HEK293 (cell line): ENCODE results near the gene RHOT2.
A peak's percentile ranks its signal among the peaks of the same experiment; 100 is the strongest.

ENCODE experiments used
- BCL11A ChIP-seq: fragments of 450-650 bp; formaldehyde crosslinking; IDR thresholded peaks from 2 replicates; pipeline ENCODE4 v1.5.1; 2016; ENCODE audit warnings: low read depth, missing biosample characterization, missing genetic modification characterization
- ELK4 ChIP-seq: IDR thresholded peaks from 2 replicates; pipeline ENCODE4 v1.6.1; 2011; ENCODE audit warnings: mild to moderate bottlenecking, low read depth, low read length, borderline replicate concordance
- KLF9 ChIP-seq: fragments of 450-650 bp; formaldehyde crosslinking; IDR thresholded peaks from 2 replicates; pipeline ENCODE4 v1.5.1; 2016; ENCODE audit warnings: missing biosample characterization, missing genetic modification characterization, low read depth
- REPIN1 ChIP-seq: fragments of 450-650 bp; formaldehyde crosslinking; IDR thresholded peaks from 2 replicates; pipeline ENCODE4 v1.5.1; 2017; ENCODE audit warnings: missing biosample characterization, missing genetic modification characterization, low read depth
- SCRT2 ChIP-seq: fragments of 450-650 bp; formaldehyde crosslinking; IDR thresholded peaks from 2 replicates; pipeline ENCODE4 v1.5.1; 2016; ENCODE audit warnings: missing biosample characterization, missing genetic modification characterization
- SP2 ChIP-seq: fragments of 450-650 bp; formaldehyde crosslinking; IDR thresholded peaks from 2 replicates; pipeline ENCODE4 v1.5.1; 2016; ENCODE audit warnings: missing biosample characterization, missing genetic modification characterization
- SP3 ChIP-seq: fragments of 450-650 bp; formaldehyde crosslinking; IDR thresholded peaks from 2 replicates; pipeline ENCODE4 v1.5.1; 2016; ENCODE audit warnings: missing biosample characterization, missing genetic modification characterization
- SP7 ChIP-seq: fragments of 450-650 bp; formaldehyde crosslinking; IDR thresholded peaks from 2 replicates; pipeline ENCODE4 v1.5.1; 2016; ENCODE audit warnings: missing biosample characterization, missing genetic modification characterization
- TRIM28 ChIP-seq: IDR thresholded peaks from 2 replicates; pipeline ENCODE4 v1.6.1; 2011; ENCODE audit warnings: low read length, control low read depth, borderline replicate concordance
- YY1 ChIP-seq: fragments of 450-650 bp; formaldehyde crosslinking; IDR thresholded peaks from 2 replicates; pipeline ENCODE4 v1.5.1; 2018; ENCODE audit warnings: missing biosample characterization, missing genetic modification characterization
- ZBTB10 ChIP-seq: fragments of 450-650 bp; formaldehyde crosslinking; IDR thresholded peaks from 2 replicates; pipeline ENCODE4 v1.5.1; 2016; ENCODE audit warnings: missing biosample characterization, missing genetic modification characterization
- ZBTB20 ChIP-seq: fragments of 450-650 bp; formaldehyde crosslinking; IDR thresholded peaks from 2 replicates; pipeline ENCODE4 v1.5.1; 2016; ENCODE audit warnings: missing biosample characterization, missing genetic modification characterization
- ZBTB21 ChIP-seq: fragments of 450-650 bp; formaldehyde crosslinking; IDR thresholded peaks from 2 replicates; pipeline ENCODE4 v1.5.1; 2017; ENCODE audit warnings: missing biosample characterization, missing genetic modification characterization
- ZBTB8A ChIP-seq: fragments of 450-650 bp; formaldehyde crosslinking; IDR thresholded peaks from 2 replicates; pipeline ENCODE4 v1.5.1; 2016; ENCODE audit warnings: missing biosample characterization, missing genetic modification characterization
- ZNF121 ChIP-seq: fragments of 450-650 bp; formaldehyde crosslinking; IDR thresholded peaks from 2 replicates; pipeline ENCODE4 v1.5.1; 2016; ENCODE audit warnings: missing biosample characterization, missing genetic modification characterization
- ZNF157 ChIP-seq: fragments of 450-650 bp; formaldehyde crosslinking; IDR thresholded peaks from 2 replicates; pipeline ENCODE4 v1.5.1; 2016; ENCODE audit warnings: missing biosample characterization, missing genetic modification characterization
- ZNF221 ChIP-seq: fragments of 450-650 bp; formaldehyde crosslinking; IDR thresholded peaks from 2 replicates; pipeline ENCODE4 v1.5.1; 2017; ENCODE audit warnings: missing biosample characterization, missing genetic modification characterization, borderline replicate concordance
- ZNF302 ChIP-seq: fragments of 450-650 bp; formaldehyde crosslinking; IDR thresholded peaks from 2 replicates; pipeline ENCODE4 v1.5.1; 2016; ENCODE audit warnings: missing biosample characterization, missing genetic modification characterization, low read depth
- ZNF335 ChIP-seq: fragments of 450-650 bp; formaldehyde crosslinking; conservative IDR thresholded peaks from 2 replicates; pipeline ENCODE4 v1.5.1; 2016; ENCODE audit warnings: missing biosample characterization, missing genetic modification characterization
- ZNF354C ChIP-seq: fragments of 450-650 bp; formaldehyde crosslinking; IDR thresholded peaks from 2 replicates; pipeline ENCODE4 v1.5.1; 2016; ENCODE audit warnings: missing biosample characterization, missing genetic modification characterization, low read depth, borderline replicate concordance
- ZNF391 ChIP-seq: fragments of 450-650 bp; formaldehyde crosslinking; IDR thresholded peaks from 2 replicates; pipeline ENCODE4 v1.5.1; 2016; ENCODE audit warnings: low read depth, missing biosample characterization, missing genetic modification characterization, borderline replicate concordance
- ZNF394 ChIP-seq: fragments of 450-650 bp; formaldehyde crosslinking; IDR thresholded peaks from 2 replicates; pipeline ENCODE4 v1.5.1; 2016; ENCODE audit warnings: missing biosample characterization, missing genetic modification characterization, mild to moderate bottlenecking, moderate library complexity, borderline replicate concordance
- ZNF416 ChIP-seq: fragments of 450-650 bp; formaldehyde crosslinking; IDR thresholded peaks from 2 replicates; pipeline ENCODE4 v1.5.1; 2016; ENCODE audit warnings: missing biosample characterization, missing genetic modification characterization
- ZNF529 ChIP-seq: fragments of 450-650 bp; formaldehyde crosslinking; IDR thresholded peaks from 2 replicates; pipeline ENCODE4 v1.5.1; 2017; ENCODE audit warnings: missing genetic modification characterization, missing biosample characterization; ENCODE audit not compliant: insufficient replicate concordance
- ZNF558 ChIP-seq: fragments of 450-650 bp; formaldehyde crosslinking; IDR thresholded peaks from 2 replicates; pipeline ENCODE4 v1.5.1; 2016; ENCODE audit warnings: missing biosample characterization, missing genetic modification characterization
- ZNF561 ChIP-seq: fragments of 450-650 bp; IDR thresholded peaks from 2 replicates; pipeline ENCODE4 v1.5.1; 2018; ENCODE audit warnings: missing biosample characterization, missing genetic modification characterization, borderline replicate concordance
- ZNF624 ChIP-seq: fragments of 450-650 bp; formaldehyde crosslinking; IDR thresholded peaks from 2 replicates; pipeline ENCODE4 v1.5.1; 2017; ENCODE audit warnings: missing biosample characterization, missing genetic modification characterization
- ZNF677 ChIP-seq: fragments of 450-650 bp; IDR thresholded peaks from 2 replicates; pipeline ENCODE4 v1.5.0; 2018; ENCODE audit warnings: missing biosample characterization, mild to moderate bottlenecking, missing genetic modification characterization, moderate library complexity
- ZSCAN30 ChIP-seq: fragments of 450-650 bp; IDR thresholded peaks from 2 replicates; pipeline ENCODE4 v1.5.1; 2018; ENCODE audit warnings: missing biosample characterization, mild to moderate bottlenecking, missing genetic modification characterization, moderate library complexity
- ZXDB ChIP-seq: fragments of 450-650 bp; formaldehyde crosslinking; IDR thresholded peaks from 2 replicates; pipeline ENCODE4 v1.5.1; 2016; ENCODE audit warnings: missing biosample characterization, missing genetic modification characterization
- TF ChIP-seq, protein P1 (sequence below): fragments of 450-650 bp; formaldehyde crosslinking; IDR thresholded peaks from 2 replicates; pipeline ENCODE4 v1.5.1; 2016; ENCODE audit warnings: missing biosample characterization, missing genetic modification characterization, low read depth
- TF ChIP-seq, protein P2 (sequence below): fragments of 450-650 bp; formaldehyde crosslinking; IDR thresholded peaks from 2 replicates; pipeline ENCODE4 v1.5.1; 2016; ENCODE audit warnings: missing biosample characterization, missing genetic modification characterization

The RHOT2 gene

GRCh38 chr16:648781-649589, 18.9 kb upstream of the RHOT2 start, which contains the start of gene WDR90 (continued):
- TF ChIP-seq ZNF354C: no peak
- no peak for TF ChIP-seq ZNF157 (tag by site-specific recombination)
- no peak for TF ChIP-seq ZNF558 (tag by site-specific recombination)
- TF ChIP-seq SP7: 0 out of 2 replicates have a peak, but pooled peaks have one; percentile 39
- TF ChIP-seq ZNF391 (tag by site-specific recombination): peak; percentile 66; the same call in 1 of the 2 replicates
- 0 out of 2 replicates have a peak, but pooled peaks have one; percentile 37 for TF ChIP-seq ZBTB10 (tag by site-specific recombination)
- TF ChIP-seq ZBTB20 (tag by site-specific recombination): peak; percentile 73; the same call in 1 of the 2 replicates
- TF ChIP-seq, protein P1, sequence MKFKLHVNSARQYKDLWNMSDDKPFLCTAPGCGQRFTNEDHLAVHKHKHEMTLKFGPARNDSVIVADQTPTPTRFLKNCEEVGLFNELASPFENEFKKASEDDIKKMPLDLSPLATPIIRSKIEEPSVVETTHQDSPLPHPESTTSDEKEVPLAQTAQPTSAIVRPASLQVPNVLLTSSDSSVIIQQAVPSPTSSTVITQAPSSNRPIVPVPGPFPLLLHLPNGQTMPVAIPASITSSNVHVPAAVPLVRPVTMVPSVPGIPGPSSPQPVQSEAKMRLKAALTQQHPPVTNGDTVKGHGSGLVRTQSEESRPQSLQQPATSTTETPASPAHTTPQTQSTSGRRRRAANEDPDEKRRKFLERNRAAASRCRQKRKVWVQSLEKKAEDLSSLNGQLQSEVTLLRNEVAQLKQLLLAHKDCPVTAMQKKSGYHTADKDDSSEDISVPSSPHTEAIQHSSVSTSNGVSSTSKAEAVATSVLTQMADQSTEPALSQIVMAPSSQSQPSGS (tag by site-specific recombination): peak; percentile 28; the same call in 1 of the 2 replicates
- TF ChIP-seq ZSCAN30 (tag by site-specific recombination): peak; percentile 17; the same call in 1 of the 2 replicates
- TF ChIP-seq REPIN1 (tag by site-specific recombination): 0 out of 2 replicates have a peak, but pooled peaks have one; percentile 62
- peak; percentile 41; the same call in 1 of the 2 replicates for TF ChIP-seq BCL11A
- no peak for TF ChIP-seq ZNF677 (tag by site-specific recombination)
- TF ChIP-seq ELK4: peak; percentile 67; the same call in 1 of the 2 replicates
- peak; percentile 94 for TF ChIP-seq ZBTB8A (tag by site-specific recombination)
- TF ChIP-seq KLF9: peak; percentile 88
- no peak for TF ChIP-seq ZNF624 (tag by site-specific recombination)
- peak; percentile 78; the same call in 1 of the 2 replicates for TF ChIP-seq ZNF561 (tag by site-specific recombination)
- TF ChIP-seq ZXDB (tag by site-specific recombination): peak; percentile 83
- TF ChIP-seq, protein P2, sequence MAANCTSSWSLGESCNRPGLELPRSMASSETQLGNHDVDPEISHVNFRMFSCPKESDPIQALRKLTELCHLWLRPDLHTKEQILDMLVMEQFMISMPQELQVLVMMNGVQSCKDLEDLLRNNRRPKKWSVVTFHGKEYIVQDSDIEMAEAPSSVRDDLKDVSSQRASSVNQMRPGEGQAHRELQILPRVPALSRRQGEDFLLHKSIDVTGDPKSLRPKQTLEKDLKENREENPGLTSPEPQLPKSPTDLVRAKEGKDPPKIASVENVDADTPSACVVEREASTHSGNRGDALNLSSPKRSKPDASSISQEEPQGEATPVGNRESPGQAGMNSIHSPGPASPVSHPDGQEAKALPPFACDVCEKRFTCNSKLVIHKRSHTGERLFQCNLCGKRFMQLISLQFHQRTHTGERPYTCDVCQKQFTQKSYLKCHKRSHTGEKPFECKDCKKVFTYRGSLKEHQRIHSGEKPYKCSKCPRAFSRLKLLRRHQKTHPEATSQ (tag by site-specific recombination): peak; percentile 64; the same call in 1 of the 2 replicates
- TF ChIP-seq YY1 (tag by site-specific recombination): peak; percentile 96
- TF ChIP-seq ZNF416 (tag by site-specific recombination): no peak
- TF ChIP-seq SP3 (tag by site-specific recombination): peak; percentile 76
- TF ChIP-seq ZNF221 (tag by site-specific recombination): no peak
- peak; percentile 79 for TF ChIP-seq ZNF335 (tag by site-specific recombination)
- TF ChIP-seq ZNF529 (tag by site-specific recombination): no peak
- no peak for TF ChIP-seq ZNF302 (tag by site-specific recombination)
- TF ChIP-seq TRIM28: no peak; the same call in 1 of the 2 replicates
- peak; percentile 86 for TF ChIP-seq SP2 (tag by site-specific recombination)
- TF ChIP-seq SCRT2 (tag by site-specific recombination): peak; percentile 54
- peak; percentile 77; the same call in 1 of the 2 replicates for TF ChIP-seq ZNF394 (tag by site-specific recombination)
- 0 out of 2 replicates have a peak, but pooled peaks have one; percentile 12 for TF ChIP-seq ZNF121
- TF ChIP-seq ZBTB21: no peak
